Measurements from ENCODE around the gene SMIM14. TPM values are rescaled to one million over a fixed set of nuclear protein-coding genes. Genes with fewer than 3 reads are reported as not detected.
A peak's percentile ranks its signal among the peaks of the same experiment; 100 is the strongest.

The SMIM14 gene
- total and polyA plus RNA-seq, 3 donors from 2014 or later = 20.4 to 73.8 (median 32.0) TPM

DNA sequence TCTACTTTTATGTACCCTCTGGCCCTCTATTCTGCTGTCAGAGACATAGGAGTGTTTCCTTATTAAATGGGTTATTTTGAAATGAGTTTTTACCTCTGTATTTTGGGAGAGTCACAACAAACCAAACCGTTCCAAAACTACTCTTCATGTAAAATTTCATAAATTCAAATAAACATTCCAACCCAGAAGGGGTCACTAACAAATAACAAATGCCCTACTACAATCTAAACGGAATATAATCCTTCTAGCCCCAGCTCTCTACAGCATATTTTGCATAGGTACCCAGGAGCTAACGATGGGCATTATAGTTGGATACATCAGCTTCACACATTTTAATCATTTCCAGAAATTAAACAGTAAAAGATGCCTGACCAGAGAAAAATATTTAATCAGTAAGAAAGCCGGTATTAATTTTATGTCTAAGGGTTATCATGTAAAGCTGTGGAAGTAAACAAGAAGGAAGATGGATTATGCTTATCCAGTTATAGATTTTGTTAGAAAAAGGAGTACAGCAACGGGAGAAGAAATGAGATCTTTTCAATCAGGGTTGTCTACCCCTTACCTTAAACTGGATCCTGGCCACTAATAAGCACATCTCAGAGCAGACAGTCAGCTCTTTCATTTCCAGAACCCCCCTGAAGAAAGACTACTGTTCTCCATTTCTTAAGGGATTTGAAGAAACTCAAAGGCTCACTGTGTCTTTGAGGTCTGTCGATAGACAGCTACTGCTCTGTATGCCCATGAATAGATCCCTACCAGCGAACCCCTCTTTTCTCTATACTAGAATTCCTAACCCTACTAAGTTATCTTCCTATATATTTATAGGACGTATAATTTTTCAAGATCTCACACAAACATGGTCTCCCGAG, 112.6 kb downstream of the SMIM14 start:
- Histone ChIP-seq H3K4me3 (peak overlapping the region; percentile 82 to 93), H3K36me3 (ENCODE audit: low read depth, missing control alignments) (no peaks in the 10 kb centered on the region), H3K27me3 (no peaks in the 10 kb centered on the region), H3K9me3 (no peaks in the 10 kb centered on the region), H3K27ac (peak overlapping the region; percentile 90 to 96), H3K4me1 (peaks cover 9% of the 10 kb centered on the region)
- DNase-seq = no peak
- TF ChIP-seq POLR2A (IDR thresholded peaks at IDR 0.05) = no peak
- TF ChIP-seq CTCF (IDR thresholded peaks at IDR 0.05) = no peak
- intact Hi-C loops (cut with DNase I; ENCODE audit: low total_unique reads) = loop anchor here (5.0 to 10.0 kb wide), 2 partner anchors 109 to 451 kb away; partner anchors contain the start of genes PDS5A and SMIM14
- WGBS, 2 donors = 6 to 9% methylated on average over 9 of the region's 9 CpGs

DNA sequence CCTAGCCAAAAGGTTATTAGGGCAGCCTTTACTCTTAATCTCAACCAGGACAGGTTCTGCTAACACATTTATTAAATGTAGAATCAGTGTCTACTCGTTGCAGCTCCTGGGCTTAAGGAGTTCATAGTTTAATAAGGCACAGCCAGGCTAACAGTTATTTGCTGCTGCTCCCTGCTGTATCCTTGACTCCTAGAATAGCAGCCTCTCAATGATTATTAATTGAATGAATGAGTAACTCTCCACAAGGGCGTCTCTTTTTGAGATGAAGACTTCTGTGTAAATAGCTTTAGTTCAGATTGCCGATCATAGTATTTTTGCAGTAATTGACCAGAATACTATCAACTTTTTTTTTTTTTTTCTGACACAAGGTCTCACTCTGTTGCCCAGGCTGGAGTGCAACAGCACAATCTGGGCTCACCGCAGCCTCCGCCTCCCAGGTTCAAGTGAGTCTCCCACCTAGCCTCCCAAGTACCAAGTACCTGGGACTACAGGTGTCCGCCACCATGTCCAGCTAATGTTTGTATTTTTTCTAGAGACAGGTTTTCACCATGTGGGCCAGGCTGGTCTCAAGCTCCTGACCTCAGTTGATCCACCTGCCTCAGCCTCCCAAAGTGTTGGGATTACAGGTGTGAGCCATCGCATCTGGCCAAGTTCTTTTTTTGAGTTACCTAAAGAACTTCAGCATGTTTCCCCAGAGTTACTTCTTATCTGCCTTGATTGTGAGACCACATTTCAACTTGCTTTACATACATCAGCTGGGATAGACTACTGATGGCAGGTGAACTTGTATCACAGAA, 114.3 kb downstream of the SMIM14 start:
- peaks cover 9% of the 10 kb centered on the region for H3K4me1 ChIP-seq
- no peaks in the 10 kb centered on the region for H3K27me3 ChIP-seq
- DNase-seq = no peak
- 86% methylated on average over 7 of the region's 7 CpGs for WGBS, 2 donors
- no peaks in the 10 kb centered on the region for H3K36me3 ChIP-seq (ENCODE audit: low read depth, missing control alignments)
- H3K27ac ChIP-seq = no peak overlapping the region
- TF ChIP-seq POLR2A (IDR thresholded peaks at IDR 0.05) = no peak
- H3K4me3 ChIP-seq = no peak overlapping the region
- no peaks in the 10 kb centered on the region for H3K9me3 ChIP-seq
- intact Hi-C loops (cut with DNase I; ENCODE audit: low total_unique reads) = loop anchor here (10.0 kb wide), 1 partner anchor 110 kb away; the partner anchor contains the start of gene SMIM14

DNA sequence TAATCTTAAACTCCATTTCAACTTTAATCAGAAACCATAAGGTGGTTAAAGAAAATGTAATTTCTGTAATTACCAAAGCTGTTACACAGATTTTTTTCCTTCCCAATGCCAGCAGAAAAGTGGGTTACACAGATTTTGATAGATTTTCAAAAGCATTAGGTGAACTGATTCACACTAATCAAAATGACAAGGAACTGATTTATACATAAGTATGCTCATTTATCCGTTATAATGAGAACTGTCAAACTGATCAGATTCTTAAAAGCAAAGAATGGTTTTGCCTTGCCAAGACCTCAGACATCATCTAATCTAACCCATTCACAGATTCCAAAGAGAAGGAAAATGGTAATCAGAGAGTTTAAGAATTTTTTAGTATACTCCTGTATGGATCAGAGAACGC, 116.6 kb downstream of the SMIM14 start:
- Histone ChIP-seq H3K27ac (no peak overlapping the region), H3K27me3 (no peaks in the 10 kb centered on the region), H3K4me3 (no peak overlapping the region), H3K4me1 (no peaks in the 10 kb centered on the region), H3K9me3 (no peaks in the 10 kb centered on the region), H3K36me3 (ENCODE audit: low read depth, missing control alignments) (no peaks in the 10 kb centered on the region)
- TF ChIP-seq CTCF (IDR thresholded peaks at IDR 0.05) (no peak), POLR2A (IDR thresholded peaks at IDR 0.05) (no peak)
- DNase-seq = no peak
- intact Hi-C loops (cut with DNase I; ENCODE audit: low total_unique reads) = loop anchor here (10.0 kb wide), 1 partner anchor 113 kb away; the partner anchor contains the start of gene SMIM14
- WGBS, 2 donors = 68 to 95% methylated on average over 2 of the region's 2 CpGs

- intact Hi-C loops (cut with DNase I; ENCODE audit: low total_unique reads) = loop anchor here (10.0 kb wide), 1 partner anchor 113 kb away; the partner anchor contains the start of gene SMIM14
- no peak for TF ChIP-seq CTCF (IDR thresholded peaks at IDR 0.05)
- TF ChIP-seq POLR2A (IDR thresholded peaks at IDR 0.05) = no peak
- WGBS, 2 donors = 75 to 81% methylated on average over 5 of the region's 5 CpGs
Observed at GRCh38 chr4:39521253-39521919, 117.3 kb downstream of the SMIM14 start.

More at GRCh38 chr4:39521253-39521919, 117.3 kb downstream of the SMIM14 start:
- no peak overlapping the region for H3K27ac ChIP-seq
- H3K9me3 ChIP-seq = no peaks in the 10 kb centered on the region
- no peaks in the 10 kb centered on the region for H3K36me3 ChIP-seq (ENCODE audit: low read depth, missing control alignments)
- no peaks in the 10 kb centered on the region for H3K4me1 ChIP-seq
- DNase-seq = no peak
- H3K4me3 ChIP-seq = no peak overlapping the region
- no peaks in the 10 kb centered on the region for H3K27me3 ChIP-seq
